Measurements from ENCODE around the gene UBIAD1.
"Not testable (repeated sequence)": the region's sequence is repeated elsewhere in the genome, so short reads cannot be mapped to it uniquely, and the experiment has no call there.

Gene UBIAD1

GRCh38 chr1:11280719-11281376 lies 7.8 kb downstream of the UBIAD1 start:
- DNase-seq, result no peak

- peak; percentile 32 to 38 for DNase-seq
These were observed 8.7 kb downstream of the UBIAD1 start for GRCh38 chr1:11281518-11282331.

GRCh38 chr1:11283151-11283550 lies 10.2 kb downstream of the UBIAD1 start:
- DNase-seq, result peak; percentile 86 to 96

GRCh38 chr1:11284784-11285183 lies 11.8 kb downstream of the UBIAD1 start:
- no peak for DNase-seq

- no peak for DNase-seq
These were observed 13.1 kb downstream of the UBIAD1 start for GRCh38 chr1:11285883-11286734.

- no peak for DNase-seq
These were observed 13.9 kb downstream of the UBIAD1 start for GRCh38 chr1:11286735-11287410.

GRCh38 chr1:11289064-11289463 lies 16.1 kb downstream of the UBIAD1 start:
- no peak for DNase-seq

GRCh38 chr1:11291049-11291448 lies 18.1 kb downstream of the UBIAD1 start:
- DNase-seq, result no peak

GRCh38 chr1:11293856-11294255 lies 20.9 kb downstream of the UBIAD1 start:
- no peak for DNase-seq

- no peak for DNase-seq
These were observed 22.0 kb downstream of the UBIAD1 start for GRCh38 chr1:11294951-11295350.

- DNase-seq, result no peak
These were observed 22.9 kb downstream of the UBIAD1 start for GRCh38 chr1:11295905-11296304.

GRCh38 chr1:11297774-11298173 lies 24.8 kb downstream of the UBIAD1 start:
- DNase-seq, result not testable (repeated sequence)

- DNase-seq, result no peak
These were observed 25.6 kb downstream of the UBIAD1 start for GRCh38 chr1:11298390-11299224.

- DNase-seq, result no peak
These were observed 26.2 kb downstream of the UBIAD1 start for GRCh38 chr1:11299225-11299574.

- no peak for DNase-seq
These were observed 28.6 kb downstream of the UBIAD1 start for GRCh38 chr1:11301601-11302000.

GRCh38 chr1:11302366-11302765 lies 29.4 kb downstream of the UBIAD1 start:
- no peak for DNase-seq

GRCh38 chr1:11305516-11305915 lies 32.5 kb downstream of the UBIAD1 start:
- DNase-seq, result not testable (repeated sequence)

- no peak for DNase-seq
These were observed 34.9 kb downstream of the UBIAD1 start for GRCh38 chr1:11307852-11308251.

GRCh38 chr1:11308699-11309224 lies 35.8 kb downstream of the UBIAD1 start:
- no peak for DNase-seq

GRCh38 chr1:11309385-11309784 lies 36.4 kb downstream of the UBIAD1 start:
- DNase-seq, result no peak

All from inflammatory macrophage (primary cell).